GM19239 (cell line): Measurements from ENCODE around the gene ABTB2.
"Not testable (repeated sequence)": the region's sequence is repeated elsewhere in the genome, so short reads cannot be mapped to it uniquely, and the experiment has no call there.

Experiments
- DNase-seq: peaks from one replicate; pipeline ENCODE4 v3.0.0; 2011; ENCODE audit warnings: low spot score; ENCODE audit not compliant: insufficient read length
- FAIRE-seq: peaks from 2 replicates; lab custom pipeline; 2011; peaks lifted over from hg19 to GRCh38; lab: Jason Lieb, UNC

Gene ABTB2

GRCh38 chr11:34181856-34182405, 175.9 kb downstream of the ABTB2 start:
- DNase-seq: no peak
- FAIRE-seq: no peak

- FAIRE-seq: no peak
- DNase-seq: no peak
These were observed 176.6 kb downstream of the ABTB2 start for GRCh38 chr11:34181251-34181650.

GRCh38 chr11:34180814-34181165, 177.0 kb downstream of the ABTB2 start:
- not testable (repeated sequence) for DNase-seq, FAIRE-seq

GRCh38 chr11:34180040-34180813, 177.6 kb downstream of the ABTB2 start:
- DNase-seq (no peak), FAIRE-seq (no peak)

GRCh38 chr11:34179026-34179675, 178.7 kb downstream of the ABTB2 start:
- FAIRE-seq (no peak), DNase-seq (no peak)

- DNase-seq: no peak
- FAIRE-seq: no peak
These were observed 179.5 kb downstream of the ABTB2 start for GRCh38 chr11:34178209-34178821.

GRCh38 chr11:34176751-34177209, 181.0 kb downstream of the ABTB2 start:
- no peak for FAIRE-seq

GRCh38 chr11:34175284-34176019, 182.4 kb downstream of the ABTB2 start:
- FAIRE-seq (peak; percentile 78), DNase-seq (no peak)

More at GRCh38 chr11:34176751-34177209, 181.0 kb downstream of the ABTB2 start:
- DNase-seq: no peak

GRCh38 chr11:34174412-34175041, 183.3 kb downstream of the ABTB2 start:
- FAIRE-seq (peak; percentile 39), DNase-seq (peak; percentile 87)

GRCh38 chr11:34173050-34173449, 184.8 kb downstream of the ABTB2 start:
- no peak for DNase-seq
- FAIRE-seq: no peak

GRCh38 chr11:34169686-34170085, 188.1 kb downstream of the ABTB2 start:
- FAIRE-seq: no peak
- no peak for DNase-seq

- FAIRE-seq: no peak
- DNase-seq: no peak
These were observed 189.0 kb downstream of the ABTB2 start for GRCh38 chr11:34168642-34169420.

- DNase-seq (no peak), FAIRE-seq (no peak)
These were observed 189.8 kb downstream of the ABTB2 start for GRCh38 chr11:34167961-34168360.

GRCh38 chr11:34166806-34167740, 190.7 kb downstream of the ABTB2 start:
- FAIRE-seq: no peak

GRCh38 chr11:34165786-34166555, 191.8 kb downstream of the ABTB2 start:
- FAIRE-seq: no peak
- no peak for DNase-seq

More at GRCh38 chr11:34166806-34167740, 190.7 kb downstream of the ABTB2 start:
- no peak for DNase-seq

GRCh38 chr11:34165121-34165520, 192.7 kb downstream of the ABTB2 start:
- DNase-seq: no peak
- FAIRE-seq: no peak

GRCh38 chr11:34162856-34163255, 195.0 kb downstream of the ABTB2 start:
- FAIRE-seq (no peak), DNase-seq (no peak)
